Epithelial cell of esophagus (primary cell): ENCODE measurements around the gene DHDDS.
A peak's percentile ranks its signal among the peaks of the same experiment; 100 is the strongest.
"Not testable (repeated sequence)": the region's sequence is repeated elsewhere in the genome, so short reads cannot be mapped to it uniquely, and the experiment has no call there.

ENCODE experiments used
- DNase-seq: peaks from one replicate; pipeline ENCODE4 v3.0.0; 2010; ENCODE audit warnings: low read depth
- H3K4me3 ChIP-seq: 2 replicates; pipeline ENCODE4 v1.5.1; 2011; ENCODE audit warnings: mild to moderate bottlenecking, low read length, control low read depth
- CTCF ChIP-seq: IDR thresholded peaks from 2 replicates; pipeline ENCODE4 v1.5.1; 2011; ENCODE audit warnings: low read depth, mild to moderate bottlenecking, low read length, control low read depth, inconsistent platforms; ENCODE audit not compliant: insufficient read depth; ENCODE audit errors: missing control alignments

Gene DHDDS

GRCh38 chr1:26431979-26432695 lies at the start of gene DHDDS:
DHDDS (plus strand) TSS chr1:26432321; CDS start chr1:26432946, 625 bp downstream.
- DNase-seq: peak; percentile 99
- no peak for TF ChIP-seq CTCF
- H3K4me3 ChIP-seq: peak within 1 kb of the TSS; percentile 67

GRCh38 chr1:26384076-26384475 lies 48.0 kb upstream of the DHDDS start:
- no peak for DNase-seq
- H3K4me3 ChIP-seq: no peak overlapping the region
- TF ChIP-seq CTCF: no peak

GRCh38 chr1:26385063-26385462 lies 47.1 kb upstream of the DHDDS start:
- not testable (repeated sequence) for DNase-seq, H3K4me3 ChIP-seq

- H3K4me3 ChIP-seq: no peak overlapping the region
- peak; percentile 63 for DNase-seq
These were observed 44.7 kb upstream of the DHDDS start for GRCh38 chr1:26387447-26387846.

GRCh38 chr1:26388791-26389445 lies 43.2 kb upstream of the DHDDS start:
- no peak overlapping the region for H3K4me3 ChIP-seq
- no peak for TF ChIP-seq CTCF
- DNase-seq: peak; percentile 73

More at GRCh38 chr1:26387447-26387846, 44.7 kb upstream of the DHDDS start:
- TF ChIP-seq CTCF: no peak

- no peak overlapping the region for H3K4me3 ChIP-seq
- no peak for DNase-seq
- no peak for TF ChIP-seq CTCF
These were observed 42.4 kb upstream of the DHDDS start for GRCh38 chr1:26389604-26390247.

- no peak overlapping the region for H3K4me3 ChIP-seq
- TF ChIP-seq CTCF: peak; percentile 78
- peak; percentile 68 for DNase-seq
These were observed 40.7 kb upstream of the DHDDS start for GRCh38 chr1:26391450-26391849.
